Motor neuron (in vitro differentiated cells): ENCODE measurements around the gene MACROH2A1. TPM values are rescaled to one million over a fixed set of nuclear protein-coding genes. Genes with fewer than 3 reads are reported as not detected.
"Not testable (repeated sequence)": the region's sequence is repeated elsewhere in the genome, so short reads cannot be mapped to it uniquely, and the experiment has no call there.

ENCODE experiments used
- ATAC-seq, 8 experiments: fragments of 200-7000 bp; cut with Tn5 transposase; replicated peaks in 6 of 8; 2 replicates each; pipeline ENCODE4 v1.8.0; 2021; ENCODE audit warnings: mild to moderate bottlenecking in 8 of 8, moderate library complexity in 8 of 8
- H3K27ac ChIP-seq, 2 donors: fragments of 250-450 bp; sonication (Bioruptor Pico); 2 replicates each; pipeline ENCODE4 v1.9.0; 2021; ENCODE audit warnings: antibody characterized with exemption in 2 of 2, mild to moderate bottlenecking in 2 of 2, moderate library complexity in 1 of 2
- H3K4me1 ChIP-seq, 2 donors: fragments of 250-450 bp; sonication (Bioruptor Pico); replicated peaks in 1 of 2; 2 replicates each; pipeline ENCODE4 v1.6.1; 2021; ENCODE audit warnings: antibody characterized with exemption in 2 of 2, mild to moderate bottlenecking in 2 of 2, moderate library complexity in 1 of 2
- H3K4me3 ChIP-seq, 5 donors: fragments of 250-450 bp; sonication (Bioruptor Pico); 2 replicates each; pipeline ENCODE4 v1.9.0; 2021; ENCODE audit warnings: antibody characterized with exemption in 5 of 5, mild to moderate bottlenecking in 5 of 5, moderate library complexity in 4 of 5
- WGBS, 10 experiments: fragments of 450-650 bp; shearing (Covaris generic); methylation state at CpG; one replicate each; pipeline ENCODE4 v1.0.0; 2022; 5-methylcytosine and 5-hydroxymethylcytosine counted together
- in situ Hi-C, 9 experiments: fragments of 400-800 bp; cut with MboI; loops; one replicate each; pipeline ENCODE4 v1.15.0; 2021; ENCODE audit warnings: low sequenced_read_pairs in 9 of 9, low pct_unique_long_range_greater_than_20kb in 2 of 9; ENCODE audit not compliant: unreplicated experiment in 9 of 9
- total RNA-seq, 8 experiments: library from RNA; unstranded; fragments of 300-600 nt; gene quantifications; 2 replicates each; pipeline versions ENCODE4 v1.2.3 to v1.2.4, GENCODE V29; 2022

The MACROH2A1 gene
- total RNA-seq, 8 experiments from 2014 or later, result 69.6 to 273 (median 126) TPM

DNA sequence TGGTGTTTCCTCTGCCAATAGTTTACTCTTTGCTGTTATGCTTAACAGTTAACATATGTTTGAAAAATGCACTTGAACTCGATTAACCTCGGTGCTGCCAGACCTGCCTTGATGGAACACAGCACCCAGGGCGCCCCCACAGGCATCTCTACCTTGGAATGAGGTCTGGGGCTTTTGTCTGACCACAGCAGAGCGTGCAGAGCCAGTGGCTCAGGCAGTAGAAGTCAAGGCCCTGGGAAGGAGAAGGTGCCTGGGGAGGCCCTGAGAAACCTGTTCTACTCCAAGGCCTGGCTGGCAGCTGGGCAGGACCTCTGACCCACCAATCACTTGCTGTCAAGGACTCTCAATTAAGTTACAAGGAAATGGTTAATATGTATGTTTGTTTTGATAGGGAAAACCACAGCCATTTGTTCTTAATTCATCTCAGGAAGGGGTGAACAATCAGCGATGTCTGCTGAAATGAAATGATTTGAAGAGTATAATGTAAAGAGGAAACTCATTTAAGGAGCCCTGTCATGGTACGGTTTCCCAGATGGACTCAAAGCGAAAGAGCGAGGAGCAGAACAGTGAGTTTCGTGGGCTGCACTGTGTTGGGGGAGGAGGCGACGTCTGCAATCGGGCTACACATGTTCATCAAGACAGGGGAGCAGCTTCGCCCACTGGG is 21.9 kb downstream of the MACROH2A1 start:
- no peak overlapping the region for H3K4me3 ChIP-seq
- no peak overlapping the region for H3K27ac ChIP-seq
- 50 to 100% (median 95%) methylated on average over 1 to 12 of the region's 13 CpGs for WGBS, 10 experiments
- peaks cover 0 to 14% of the 10 kb centered on the region in 2 donors for H3K4me1 ChIP-seq
- ATAC-seq, result no peak
- in situ Hi-C loops, result no loop called here

DNA sequence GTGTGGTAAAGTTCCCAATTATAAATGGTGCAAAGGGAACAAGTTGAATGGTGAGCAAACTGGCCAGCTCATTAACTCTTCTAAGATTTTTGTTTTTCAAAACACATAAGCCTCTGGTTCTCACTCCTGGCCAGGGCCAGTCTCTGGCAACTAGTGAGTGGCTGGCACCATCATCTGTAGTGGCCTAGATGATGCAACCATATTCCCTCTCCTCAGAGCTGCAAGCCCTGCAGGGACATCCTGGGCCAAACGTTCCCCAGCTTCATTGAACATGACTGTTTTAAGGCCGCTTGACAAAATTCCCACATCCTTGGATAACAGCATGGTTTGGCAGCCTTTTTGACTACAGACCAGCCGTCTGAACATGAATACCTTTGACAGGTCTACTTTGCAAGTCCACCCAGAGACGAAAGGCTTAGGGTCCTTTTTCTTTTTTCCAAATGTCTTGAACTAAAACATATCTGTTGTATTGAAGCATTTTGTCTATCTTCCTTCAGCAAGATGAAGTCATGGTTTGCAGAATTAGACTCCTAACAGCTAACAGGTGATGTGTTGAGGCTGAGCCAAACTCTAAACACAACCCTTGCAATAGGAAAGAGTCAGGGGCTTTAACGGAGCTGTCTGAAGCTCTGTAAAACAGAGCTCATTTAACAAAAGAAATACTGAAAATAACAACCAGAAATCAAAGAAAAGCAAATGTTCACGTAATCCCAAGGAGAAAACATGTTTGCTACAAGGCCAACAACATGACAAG is 23.8 kb downstream of the MACROH2A1 start:
- 48 to 98% (median 80%) methylated on average over 3 to 6 of the region's 6 CpGs; no CpG with 5 or more reads in 2 of the 10 experiments for WGBS, 10 experiments
- ATAC-seq, result no peak
- in situ Hi-C loops, result no loop called here

DNA sequence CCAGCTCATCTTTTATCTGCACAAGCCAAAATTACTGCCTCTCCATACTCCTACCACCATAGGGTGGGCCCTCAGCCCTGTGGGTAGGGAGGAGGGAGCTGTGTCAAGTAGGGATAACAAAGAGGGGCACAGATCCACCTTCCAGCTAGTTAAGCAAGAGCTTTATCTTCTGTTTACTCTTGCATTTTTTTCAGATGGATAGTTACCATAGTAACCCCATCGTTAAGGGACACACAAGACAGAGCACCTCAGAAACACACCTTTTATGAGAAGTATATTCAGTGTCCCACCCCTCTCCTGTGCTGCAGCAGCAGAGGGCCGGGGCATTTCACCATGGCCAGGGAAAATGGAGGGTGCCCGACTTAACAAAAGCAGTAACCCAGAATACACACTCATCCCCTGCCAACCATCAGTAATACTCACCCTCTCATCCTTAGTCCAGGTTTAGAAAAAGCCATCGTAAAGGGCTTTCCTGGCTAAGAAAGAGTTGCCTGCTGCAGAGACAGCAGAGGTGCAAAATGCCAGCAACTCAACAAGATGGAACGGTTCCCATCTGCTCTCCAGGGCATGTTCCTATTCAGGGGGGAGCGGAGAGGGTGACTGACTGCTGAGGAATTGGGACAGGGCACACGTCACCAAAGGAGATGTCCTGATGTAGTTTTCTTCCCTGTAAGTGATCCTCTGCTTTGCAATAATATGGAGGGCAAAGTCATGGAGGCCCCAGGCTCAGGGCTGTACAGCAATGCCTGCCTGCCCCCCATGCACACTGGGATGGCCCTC is 25.1 kb downstream of the MACROH2A1 start:
- no peak overlapping the region for H3K27ac ChIP-seq
- 40 to 100% (median 80%) methylated on average over 1 to 6 of the region's 7 CpGs; no CpG with 5 or more reads in 3 of the 10 experiments for WGBS, 10 experiments
- in situ Hi-C loops, result no loop called here
- no peak overlapping the region for H3K4me3 ChIP-seq
- H3K4me1 ChIP-seq, result no peaks in the 10 kb centered on the region
- ATAC-seq, result peak in 1 of 8 experiments; percentile 21

More for the DNA sequence above, 23.8 kb downstream of the MACROH2A1 start:
- Histone ChIP-seq H3K27ac (no peak overlapping the region), H3K4me1 (peaks cover 0 to 12% of the 10 kb centered on the region in 2 donors), H3K4me3 (no peak overlapping the region)

DNA sequence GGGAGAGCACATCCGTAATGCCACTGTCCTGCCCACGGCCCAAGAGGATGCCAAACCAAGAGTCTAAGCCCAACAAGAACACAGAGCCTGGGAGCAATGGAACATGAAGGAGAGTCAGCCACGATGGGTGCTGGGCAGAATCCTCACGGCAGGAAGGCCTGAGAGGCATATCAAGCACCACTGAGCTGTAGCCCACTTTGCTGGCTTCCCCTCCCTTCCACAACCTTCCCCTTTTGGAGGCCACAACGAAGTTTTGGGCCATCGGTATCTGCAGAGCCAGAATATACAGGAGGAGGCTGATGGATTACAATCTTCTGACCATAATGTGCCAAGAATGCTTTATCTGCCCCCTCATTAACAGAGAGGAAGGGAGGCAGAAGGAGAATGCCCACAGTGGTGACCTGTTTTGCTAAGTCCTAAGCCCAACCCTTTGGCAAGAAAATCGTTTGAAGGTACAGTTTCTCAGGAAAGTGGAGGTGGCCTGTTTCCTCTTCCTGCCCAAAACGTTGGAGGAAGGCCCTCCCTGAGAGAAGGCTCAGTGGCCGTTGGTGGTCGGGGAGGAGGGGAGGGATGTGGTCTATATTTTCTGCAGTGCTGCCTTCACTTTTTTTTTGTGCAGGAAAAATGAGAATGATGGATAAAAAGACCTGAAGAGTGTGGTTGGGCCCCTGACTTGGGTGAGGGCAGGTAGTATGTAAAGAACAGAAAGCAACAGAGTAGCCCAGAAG is 26.2 kb downstream of the MACROH2A1 start:
- WGBS, 10 experiments, result 75 to 100% (median 90%) methylated on average over 1 to 8 of the region's 10 CpGs; no CpG with 5 or more reads in 1 of the 10 experiments
- Histone ChIP-seq H3K4me1 (no peaks in the 10 kb centered on the region), H3K27ac (no peak overlapping the region), H3K4me3 (no peak overlapping the region)
- in situ Hi-C loops, result no loop called here
- no peak for ATAC-seq

DNA sequence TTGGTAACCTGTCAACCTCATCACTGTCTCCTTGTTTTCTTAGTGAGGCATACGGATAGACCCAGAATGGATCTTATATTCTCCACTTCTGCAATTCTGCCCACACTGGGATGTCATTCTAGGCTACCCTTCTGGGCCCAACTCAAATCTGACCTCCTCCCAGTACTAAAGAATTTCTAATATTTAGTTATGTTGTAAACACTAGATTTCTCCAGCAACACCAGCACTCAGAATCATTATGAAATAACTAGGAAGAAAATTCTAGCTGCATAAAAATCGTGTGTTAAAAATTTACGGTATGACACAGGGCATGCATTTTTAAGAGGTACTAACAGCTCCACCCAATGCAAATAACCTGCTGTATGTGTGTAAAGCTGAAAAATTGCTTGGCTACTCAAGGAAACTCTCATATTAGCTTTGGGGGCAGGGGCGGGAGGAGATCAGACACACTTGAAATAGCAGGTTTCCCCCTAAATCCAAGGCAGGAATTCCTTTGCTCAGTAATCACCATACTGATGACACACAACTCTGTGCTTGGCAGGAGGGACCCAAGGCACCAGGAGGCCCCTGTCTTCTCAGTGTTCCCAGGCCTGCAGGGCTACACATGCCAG is 27.3 kb downstream of the MACROH2A1 start:
- WGBS, 10 experiments, result 0 to 100% (median 61%) methylated on average over 1 to 4 of the region's 4 CpGs; no CpG with 5 or more reads in 2 of the 10 experiments
- no peak overlapping the region for H3K4me3 ChIP-seq
- no peaks in the 10 kb centered on the region for H3K4me1 ChIP-seq
- peak in 3 of 8 experiments; percentile 82 to 89 (median 86) for ATAC-seq
- in situ Hi-C loops, result no loop called here
- H3K27ac ChIP-seq, result no peak overlapping the region

DNA sequence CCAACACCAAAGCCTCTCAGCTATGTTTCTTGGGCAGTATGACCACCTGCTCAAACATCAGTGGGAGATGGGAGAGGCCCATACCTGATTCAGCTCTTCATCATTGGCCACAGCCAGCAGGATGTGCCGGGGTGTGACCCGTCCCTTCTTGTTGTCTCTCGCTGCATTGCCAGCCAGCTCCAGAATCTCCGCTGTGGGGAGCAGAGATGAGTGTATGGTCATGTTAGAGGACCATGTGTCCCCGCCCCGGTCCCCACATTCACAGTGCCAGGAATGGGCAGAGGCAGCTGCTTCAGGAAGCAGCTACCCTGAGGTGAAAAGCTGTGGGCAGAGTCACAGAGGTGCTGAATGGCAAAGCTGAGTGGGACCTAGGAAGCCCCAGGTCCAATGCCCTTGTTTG is 29.1 kb downstream of the MACROH2A1 start:
- 88 to 100% (median 100%) methylated on average over 1 to 2 of the region's 6 CpGs; no CpG with 5 or more reads in 5 of the 10 experiments for WGBS, 10 experiments
- no peak overlapping the region for H3K27ac ChIP-seq
- in situ Hi-C loops, result no loop called here
- no peak for ATAC-seq
- H3K4me3 ChIP-seq, result no peak overlapping the region
- H3K4me1 ChIP-seq, result no peaks in the 10 kb centered on the region

DNA sequence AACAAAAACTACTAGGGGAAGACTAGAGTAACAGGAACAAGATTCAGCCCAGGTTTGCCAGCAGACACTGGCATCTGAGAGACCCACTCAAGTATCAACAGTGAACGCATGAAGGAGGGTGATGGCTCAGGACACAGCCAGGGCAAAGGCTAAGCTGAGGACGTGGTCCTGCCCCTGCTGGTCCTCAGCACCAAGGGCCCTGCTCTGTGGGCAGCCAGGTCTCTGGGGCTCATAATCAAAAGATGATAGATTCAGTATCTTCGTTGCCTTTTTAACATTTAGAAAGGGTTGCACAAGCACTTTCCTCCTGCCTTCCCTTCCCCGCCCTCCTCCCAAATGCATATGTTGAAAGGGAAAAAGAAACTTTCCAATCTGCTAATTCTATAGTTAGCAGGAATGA is 31.5 kb downstream of the MACROH2A1 start:
- Histone ChIP-seq H3K4me1 (no peaks in the 10 kb centered on the region), H3K4me3 (no peak overlapping the region), H3K27ac (no peak overlapping the region)
- WGBS, 10 experiments, result 11 to 100% (median 71%) methylated on average over 1 to 4 of the region's 4 CpGs; no CpG with 5 or more reads in 1 of the 10 experiments
- in situ Hi-C loops, result no loop called here
- no peak for ATAC-seq

DNA sequence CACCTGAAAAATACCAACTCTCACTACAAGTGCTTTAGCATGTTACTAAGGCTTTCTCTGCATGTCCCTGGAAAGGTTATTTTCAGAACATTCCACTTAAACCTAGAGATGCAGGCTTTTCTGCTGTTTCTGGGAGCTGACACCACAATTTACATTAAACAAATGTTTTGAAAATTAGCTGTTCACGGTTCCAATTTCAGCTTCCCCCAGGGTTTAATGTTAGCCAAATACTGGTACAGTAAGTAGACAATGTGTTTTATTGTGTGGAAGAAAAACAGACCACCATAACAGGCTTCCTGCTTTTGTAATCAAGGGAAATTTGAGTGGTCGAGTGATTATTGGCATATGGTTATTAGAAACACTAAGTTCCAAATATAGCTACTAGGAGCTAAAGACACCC is 32.0 kb downstream of the MACROH2A1 start:
- H3K4me3 ChIP-seq, result no peak overlapping the region
- no peak overlapping the region for H3K27ac ChIP-seq
- 15 to 100% (median 89%) methylated on average over 1 to 2 of the region's 2 CpGs; no CpG with 5 or more reads in 1 of the 10 experiments for whole genome bisulfite sequencing, 10 experiments
- peak in 1 of 8 experiments; percentile 6 for ATAC-seq
- H3K4me1 ChIP-seq, result no peaks in the 10 kb centered on the region
- in situ Hi-C loops, result no loop called here

DNA sequence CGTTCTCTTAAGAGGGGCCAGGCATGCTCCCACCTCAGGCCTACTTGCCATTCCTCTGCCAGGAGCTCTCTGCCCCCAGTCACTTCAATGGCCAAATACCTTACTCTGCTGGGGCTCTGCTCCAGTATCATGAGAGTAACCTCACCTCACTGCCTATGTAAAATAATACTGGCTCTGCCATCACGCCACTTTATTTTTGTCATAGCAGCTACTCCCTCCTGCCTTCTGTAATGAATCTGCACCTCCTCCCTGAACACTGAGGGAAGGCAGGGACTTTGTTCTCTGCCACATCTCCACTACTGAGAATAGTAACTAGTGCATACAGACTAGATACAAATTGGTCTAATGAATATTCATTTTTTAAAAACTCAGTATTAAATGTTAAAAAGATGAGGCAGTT is 33.8 kb downstream of the MACROH2A1 start:
- in situ Hi-C loops, result no loop called here

DNA sequence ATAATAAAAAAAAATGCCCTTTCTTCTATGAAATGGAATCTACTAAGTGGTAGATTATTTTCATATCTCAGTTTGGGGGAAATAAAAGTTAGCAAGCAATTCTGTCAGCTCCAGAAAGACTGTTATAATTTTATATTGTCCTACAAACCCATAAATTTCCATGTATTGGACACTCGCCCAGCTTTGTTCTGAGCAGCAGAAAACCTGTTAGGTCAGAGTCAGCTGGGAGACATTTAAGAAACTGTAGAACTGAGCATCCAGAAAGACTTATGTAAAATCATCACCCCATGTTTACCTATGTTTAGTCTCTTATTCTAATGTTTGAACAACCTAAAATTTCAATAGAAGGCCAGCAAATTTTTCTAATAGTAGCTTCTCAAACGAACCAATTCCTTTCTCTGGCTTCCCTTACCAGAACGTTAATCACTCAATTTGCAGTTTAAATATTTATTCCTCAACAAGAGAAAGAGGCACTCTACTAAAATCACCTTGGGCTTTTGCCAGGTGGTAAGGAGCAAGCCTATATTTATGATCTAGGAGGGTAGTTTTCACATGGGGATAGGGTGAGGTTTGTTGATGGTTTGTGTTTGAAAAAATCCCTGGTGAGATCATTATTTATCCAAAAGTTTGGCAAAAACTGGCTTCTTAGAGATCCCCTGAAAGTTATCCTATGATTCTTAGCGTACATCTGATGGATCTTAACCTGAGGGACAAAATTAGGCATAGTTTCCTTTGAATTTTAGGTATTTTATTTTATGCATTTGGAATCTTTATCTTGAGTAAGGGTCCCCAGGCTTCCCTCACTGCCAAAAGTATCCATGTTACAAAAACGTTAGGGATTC is 34.4 kb downstream of the MACROH2A1 start:
- in situ Hi-C loops, result no loop called here
- no peak for ATAC-seq
- no peaks in the 10 kb centered on the region for H3K4me1 ChIP-seq
- no peak overlapping the region for H3K4me3 ChIP-seq
- H3K27ac ChIP-seq, result no peak overlapping the region
- WGBS, 10 experiments, result 76 to 100% (median 89%) methylated on average over 1 to 5 of the region's 5 CpGs

More for the DNA sequence above, 33.8 kb downstream of the MACROH2A1 start:
- H3K4me1 ChIP-seq, result no peaks in the 10 kb centered on the region
- ATAC-seq, result peak in 2 of 8 experiments; percentile 22 to 29
- H3K4me3 ChIP-seq, result no peak overlapping the region
- no peak overlapping the region for H3K27ac ChIP-seq
- 80 to 100% (median 100%) methylated on average over 1 of the region's 2 CpGs; no CpG with 5 or more reads in 3 of the 10 experiments for WGBS, 10 experiments

DNA sequence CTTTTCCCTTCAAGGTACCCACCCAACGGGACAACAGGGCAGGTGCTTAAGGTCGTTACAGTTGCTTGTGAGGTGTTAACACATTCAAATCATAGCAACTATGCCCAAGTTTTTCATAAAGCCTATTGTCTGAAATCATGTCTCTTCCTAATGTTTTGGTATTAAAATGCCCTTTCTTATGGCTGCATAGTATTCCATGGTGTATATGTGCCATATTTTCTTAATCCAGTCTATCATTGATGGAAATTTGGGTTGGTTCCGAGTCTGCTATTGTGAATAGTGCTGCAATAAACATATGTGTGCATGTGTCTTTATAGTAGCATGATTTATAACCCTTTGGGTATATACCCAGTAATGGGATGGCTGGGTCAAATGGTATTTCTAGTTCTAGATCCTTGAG is 35.7 kb downstream of the MACROH2A1 start:
- H3K4me3 ChIP-seq, H3K27ac ChIP-seq, H3K4me1 ChIP-seq, ATAC-seq, in situ Hi-C loops: not testable (repeated sequence)
- WGBS, 10 experiments, result 75 to 100% (median 94%) methylated on average over 1 to 3 of the region's 3 CpGs; no CpG with 5 or more reads in 2 of the 10 experiments
